ENCODE results near the gene XPA. TPM values are rescaled to one million over a fixed set of nuclear protein-coding genes. Genes with fewer than 3 reads are reported as not detected.

The XPA gene
- total RNA-seq, 1 donor from 2014 or later, result 9.8 TPM

- H3K36me3 ChIP-seq (ENCODE audit: insufficient read depth, low read length), result peaks cover 72% of the 10 kb centered on the region
- Mint-ChIP-seq H3K9me3 (ENCODE audit: unreplicated experiment) (no peaks in the 10 kb centered on the region), H3K27me3 (ENCODE audit: low read depth, unreplicated experiment) (no peaks in the 10 kb centered on the region), H3K4me3 (ENCODE audit: unreplicated experiment) (no peak overlapping the region), H3K27ac (ENCODE audit: unreplicated experiment) (no peak overlapping the region), H3K36me3 (ENCODE audit: low read depth, unreplicated experiment) (peaks cover 27% of the 10 kb centered on the region), H3K4me1 (ENCODE audit: low read depth, unreplicated experiment) (no peaks in the 10 kb centered on the region)
- no peak for DNase-seq (ENCODE audit: low read depth)
- no peaks in the 10 kb centered on the region for H3K4me1 ChIP-seq (ENCODE audit: insufficient read depth, low read length)
- TF ChIP-seq CTCF (IDR thresholded peaks at IDR 0.05; ENCODE audit: insufficient read depth, low read depth, low read length), result no peak
- TF ChIP-seq EZH2 (IDR thresholded peaks at IDR 0.05; ENCODE audit: insufficient read depth, low read length), result no peak
- H3K9ac ChIP-seq (ENCODE audit: low read length), result no peak overlapping the region
- no peak overlapping the region for H3K27ac ChIP-seq (ENCODE audit: low read depth, low read length)
- H4K20me1 ChIP-seq (ENCODE audit: insufficient read depth, low read length), result peaks cover 4% of the 10 kb centered on the region
- H3K4me2 ChIP-seq (ENCODE audit: low read length), result no peak overlapping the region
- no peak for FAIRE-seq
- H2AFZ ChIP-seq (ENCODE audit: low read depth, low read length), result no peak overlapping the region
- no peak overlapping the region for H3K4me3 ChIP-seq (ENCODE audit: insufficient read depth, low read depth, low read length)
- H3K79me2 ChIP-seq (ENCODE audit: insufficient read depth, low read length), result no peaks in the 10 kb centered on the region
- no peaks in the 10 kb centered on the region for H3K9me3 ChIP-seq (ENCODE audit: insufficient read depth, low read depth, low read length)
- no peaks in the 10 kb centered on the region for H3K27me3 ChIP-seq (ENCODE audit: insufficient read depth, low read length)
Observed at GRCh38 chr9:97660847-97661246, 36.3 kb downstream of the XPA start.

- peaks cover 27% of the 10 kb centered on the region for H3K36me3 Mint-ChIP-seq (ENCODE audit: low read depth, unreplicated experiment)
Observed at GRCh38 chr9:97660340-97660739, 36.8 kb downstream of the XPA start.

More at GRCh38 chr9:97660340-97660739, 36.8 kb downstream of the XPA start:
- FAIRE-seq (no peak), DNase-seq (ENCODE audit: low read depth) (no peak)
- no peaks in the 10 kb centered on the region for H3K79me2 ChIP-seq (ENCODE audit: insufficient read depth, low read length)
- H3K4me2 ChIP-seq (ENCODE audit: low read length), result no peak overlapping the region
- H3K27ac ChIP-seq (ENCODE audit: low read depth, low read length), result no peak overlapping the region
- no peak overlapping the region for H3K27ac Mint-ChIP-seq (ENCODE audit: unreplicated experiment)
- no peaks in the 10 kb centered on the region for H3K9me3 ChIP-seq (ENCODE audit: insufficient read depth, low read depth, low read length)
- H3K4me1 ChIP-seq (ENCODE audit: insufficient read depth, low read length), result no peaks in the 10 kb centered on the region
- H3K4me3 Mint-ChIP-seq (ENCODE audit: unreplicated experiment), result no peak overlapping the region
- TF ChIP-seq EZH2 (IDR thresholded peaks at IDR 0.05; ENCODE audit: insufficient read depth, low read length) (no peak), CTCF (IDR thresholded peaks at IDR 0.05; ENCODE audit: insufficient read depth, low read depth, low read length) (no peak)
- no peaks in the 10 kb centered on the region for H3K27me3 Mint-ChIP-seq (ENCODE audit: low read depth, unreplicated experiment)
- no peaks in the 10 kb centered on the region for H3K27me3 ChIP-seq (ENCODE audit: insufficient read depth, low read length)
- H3K4me3 ChIP-seq (ENCODE audit: insufficient read depth, low read depth, low read length), result no peak overlapping the region
- H4K20me1 ChIP-seq (ENCODE audit: insufficient read depth, low read length), result peaks cover 4% of the 10 kb centered on the region
- H3K9ac ChIP-seq (ENCODE audit: low read length), result no peak overlapping the region
- H3K4me1 Mint-ChIP-seq (ENCODE audit: low read depth, unreplicated experiment), result no peaks in the 10 kb centered on the region
- no peak overlapping the region for H2AFZ ChIP-seq (ENCODE audit: low read depth, low read length)
- H3K36me3 ChIP-seq (ENCODE audit: insufficient read depth, low read length), result peaks cover 74% of the 10 kb centered on the region
- H3K9me3 Mint-ChIP-seq (ENCODE audit: unreplicated experiment), result no peaks in the 10 kb centered on the region

All from astrocyte (in vitro differentiated cells and primary cell).